Pons (tissue), 1 donor: ENCODE data around the gene NEXN.

ENCODE experiments used
- DNase-seq: peaks from one replicate; pipeline ENCODE4 v3.0.0-alpha.2; 2016; ENCODE audit warnings: low spot score

NEXN gene

DNA sequence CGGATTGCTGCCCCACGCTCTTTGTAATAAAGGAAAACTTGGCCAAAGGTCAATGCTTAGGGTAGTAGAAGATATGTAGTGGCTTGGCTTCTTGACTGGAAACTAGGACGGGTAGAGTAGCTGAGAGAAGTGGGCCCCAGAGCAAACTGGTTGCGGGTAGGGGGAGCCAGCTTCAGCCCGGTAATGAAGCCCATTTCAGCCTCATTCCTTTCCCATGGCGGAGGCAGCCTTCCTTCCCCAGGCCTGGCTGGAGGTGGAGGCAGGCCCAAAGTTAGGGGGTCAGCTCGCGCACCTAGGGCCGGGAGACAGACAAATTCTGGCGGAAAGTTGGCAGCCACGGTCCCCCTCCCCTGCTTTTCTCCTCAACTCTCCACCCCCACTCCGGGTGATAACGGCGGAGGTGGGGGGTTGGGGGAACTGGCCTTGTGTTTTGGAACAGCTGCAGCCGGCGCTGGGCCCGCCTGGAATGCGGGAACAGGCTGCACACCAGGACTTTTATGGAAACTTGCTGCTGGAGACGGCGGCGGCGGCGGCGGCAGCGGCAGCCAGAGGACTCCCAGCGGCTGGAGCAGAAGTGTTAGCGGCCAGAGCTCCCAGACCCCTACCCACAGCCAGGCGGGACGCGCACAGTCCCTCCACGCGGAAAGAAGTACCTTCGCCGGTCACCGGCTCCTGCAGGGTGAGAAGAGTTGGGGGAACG, at the start of gene NEXN:
Gene NEXN (plus strand): TSS at position 544 of the 700 bp plus-strand sequence. CDS start 27,483 bp downstream, outside the sequence.
- DNase-seq = no peak

DNA sequence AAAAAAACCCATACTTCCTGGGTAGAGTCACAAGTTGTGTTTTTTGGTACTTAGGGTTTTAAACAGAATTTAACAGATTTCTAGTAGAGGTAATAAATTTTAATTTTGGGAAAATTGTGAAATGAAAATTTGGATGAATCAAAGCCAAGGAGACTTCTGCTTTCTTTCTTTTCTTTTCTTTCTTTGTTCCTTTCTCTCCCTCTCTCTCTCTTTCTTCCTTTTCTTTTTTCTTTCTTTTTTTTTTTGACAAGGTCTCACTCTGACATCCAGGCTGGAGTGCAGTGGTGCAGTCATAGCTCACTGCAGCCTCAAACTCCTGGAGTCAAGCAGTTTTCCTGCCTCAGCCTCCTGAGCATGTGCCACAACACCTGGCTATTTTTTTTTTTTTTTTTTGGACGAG, 46.9 kb upstream of the NEXN start:
- DNase-seq = no peak

DNA sequence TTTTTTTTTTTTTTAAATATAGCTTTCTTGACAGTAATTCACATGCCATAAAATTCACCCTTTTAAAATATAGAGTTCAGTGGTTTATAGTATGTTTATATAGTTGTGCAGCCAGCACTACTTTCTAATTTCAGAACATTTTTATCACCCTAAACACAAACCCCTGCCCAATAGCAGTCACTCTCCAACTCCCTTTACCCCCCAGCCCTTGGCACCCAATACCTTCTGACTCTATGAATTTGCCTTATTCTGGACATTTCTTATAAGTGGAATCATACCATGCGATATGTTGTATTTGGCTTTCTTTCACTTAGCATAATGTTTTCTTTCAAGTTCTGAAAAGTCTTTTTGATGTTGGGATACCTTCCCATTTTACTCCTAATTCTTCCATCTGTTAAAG, 42.5 kb upstream of the NEXN start:
- DNase-seq = no peak

DNA sequence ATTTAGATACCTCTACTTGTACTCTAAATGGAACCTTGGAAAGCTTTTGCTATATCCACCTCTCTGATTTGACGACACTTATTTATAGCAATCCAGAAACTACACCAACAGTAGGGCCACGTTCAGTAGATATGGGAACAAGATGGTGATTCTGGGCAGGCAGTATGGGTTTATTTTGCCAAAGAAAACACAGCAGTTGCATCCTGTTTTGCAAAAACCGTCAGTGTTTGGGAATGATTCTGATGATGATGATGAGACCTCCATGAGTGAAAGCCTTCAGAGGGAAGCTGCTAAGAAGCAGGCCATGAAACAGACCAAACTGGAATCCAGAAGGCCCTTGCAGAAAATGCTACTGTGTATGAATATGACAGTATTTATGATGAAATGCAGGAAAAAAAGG, 41.5 kb upstream of the NEXN start:
- DNase-seq = no peak

DNA sequence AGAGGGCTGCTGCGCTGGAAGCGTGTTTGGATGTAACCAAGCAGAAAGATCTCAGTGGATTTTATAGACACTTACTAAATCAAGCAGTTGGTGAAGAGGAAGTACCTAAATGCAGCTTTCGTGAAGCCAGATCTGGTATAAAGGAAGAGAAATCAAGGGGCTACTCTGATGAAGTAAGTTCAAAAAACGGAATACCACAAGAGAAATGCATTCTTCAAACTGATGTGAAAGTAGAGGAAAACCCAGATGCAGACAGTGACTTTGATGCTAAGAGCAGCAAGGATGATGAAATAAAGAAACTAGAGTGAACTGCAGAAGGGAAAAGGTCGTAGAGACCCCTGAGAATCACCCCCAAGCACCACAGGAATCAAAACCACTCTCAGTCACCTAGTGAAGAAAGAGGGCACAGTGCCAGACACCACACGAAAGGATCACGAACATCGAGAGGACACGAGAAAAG, 40.8 kb upstream of the NEXN start:
- no peak for DNase-seq

DNA sequence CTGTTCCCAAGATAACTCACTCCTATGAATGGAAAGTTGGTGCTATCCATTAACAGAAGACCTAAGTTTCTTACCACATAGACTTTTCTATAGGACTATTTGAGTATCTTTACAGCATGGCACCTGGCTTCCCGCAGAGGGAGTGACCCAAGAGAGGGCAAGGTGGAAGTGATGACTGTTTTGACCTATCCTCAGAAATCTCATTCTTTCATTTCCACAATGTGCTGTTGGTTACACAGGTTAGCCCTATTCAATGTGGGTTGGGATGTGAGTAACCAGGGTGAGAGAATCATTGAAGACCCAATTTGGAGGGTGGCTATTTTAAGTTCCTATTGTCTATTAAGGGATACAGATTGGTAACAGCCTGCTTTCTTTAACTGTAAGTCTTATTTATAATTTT, 38.3 kb upstream of the NEXN start:
- DNase-seq = no peak

DNA sequence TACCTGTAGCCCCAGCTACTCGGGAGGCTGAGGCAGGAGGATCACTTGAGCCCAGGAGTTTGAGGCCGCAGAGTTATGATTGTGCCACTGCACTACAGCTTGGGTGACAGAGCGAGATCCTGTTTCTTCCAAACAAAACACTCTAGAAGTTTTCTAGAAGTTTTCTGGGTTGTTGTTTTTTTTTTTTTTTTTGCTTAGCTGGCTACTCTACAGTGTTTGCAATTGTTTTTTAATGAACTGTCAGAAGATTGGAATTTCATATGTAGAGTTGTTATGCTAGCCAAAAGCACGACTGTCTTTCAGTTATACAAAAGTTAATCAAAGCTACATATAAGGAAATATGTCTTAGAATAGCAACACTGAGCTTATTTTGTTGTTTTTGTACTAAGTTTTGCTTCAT, 30.9 kb upstream of the NEXN start:
- DNase-seq = no peak

DNA sequence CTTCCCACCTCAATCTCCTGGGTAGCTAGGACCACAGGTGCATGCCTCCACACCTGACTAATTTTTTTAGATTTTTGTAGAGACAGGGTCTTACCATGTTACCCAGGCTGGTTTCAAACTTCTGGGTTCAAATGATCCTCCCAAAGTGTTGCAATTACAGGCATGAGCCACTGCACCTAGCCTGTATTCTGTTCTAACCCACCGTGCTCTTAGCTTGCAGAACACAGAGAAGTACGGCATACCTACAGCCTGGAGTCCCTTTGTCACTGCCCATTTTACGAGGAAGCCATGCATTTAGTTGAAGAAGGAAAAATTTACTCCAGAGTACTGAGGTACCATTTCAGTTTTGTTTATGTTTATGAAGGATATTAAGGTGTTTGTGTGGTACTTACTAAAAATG, 29.7 kb upstream of the NEXN start:
- DNase-seq = no peak

DNA sequence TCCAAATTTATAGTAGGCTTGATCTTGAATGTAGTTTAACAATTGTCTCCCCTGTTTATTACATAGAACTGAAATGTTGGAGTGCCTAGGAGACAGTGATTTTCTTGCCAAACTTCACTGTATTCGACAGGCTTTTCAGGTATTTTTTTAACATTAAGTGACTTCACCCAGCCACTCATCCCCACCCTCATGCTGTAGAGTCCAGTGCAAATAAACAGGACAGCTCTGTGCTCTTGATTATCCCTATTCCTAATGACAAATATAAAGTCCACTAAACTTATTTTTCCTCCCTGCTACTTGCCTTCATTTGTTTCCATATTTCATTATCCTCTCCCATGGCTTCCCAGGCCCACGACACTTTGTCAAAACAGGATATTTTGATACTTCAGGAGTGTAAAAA, 29.2 kb upstream of the NEXN start:
- DNase-seq = no peak

DNA sequence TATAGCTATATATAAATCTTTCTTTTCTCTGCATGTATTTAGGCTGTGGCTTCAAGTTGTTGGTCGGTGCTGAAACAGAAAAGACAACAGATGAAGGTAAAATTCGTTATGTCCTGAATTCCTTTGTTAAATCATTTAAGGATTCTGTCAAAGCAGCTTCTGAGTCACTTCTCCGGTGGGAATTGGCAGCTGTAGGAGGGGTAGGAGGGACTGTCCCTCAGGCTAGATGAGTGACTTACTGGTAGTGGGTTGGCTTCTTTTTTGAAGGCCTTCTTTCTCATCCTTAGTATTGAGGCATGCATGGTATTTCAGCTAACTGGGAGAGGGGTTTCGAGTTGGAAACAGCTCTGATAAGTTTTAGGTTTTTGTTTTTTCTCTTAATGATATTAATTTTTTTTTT, 22.1 kb upstream of the NEXN start:
- DNase-seq = no peak

DNA sequence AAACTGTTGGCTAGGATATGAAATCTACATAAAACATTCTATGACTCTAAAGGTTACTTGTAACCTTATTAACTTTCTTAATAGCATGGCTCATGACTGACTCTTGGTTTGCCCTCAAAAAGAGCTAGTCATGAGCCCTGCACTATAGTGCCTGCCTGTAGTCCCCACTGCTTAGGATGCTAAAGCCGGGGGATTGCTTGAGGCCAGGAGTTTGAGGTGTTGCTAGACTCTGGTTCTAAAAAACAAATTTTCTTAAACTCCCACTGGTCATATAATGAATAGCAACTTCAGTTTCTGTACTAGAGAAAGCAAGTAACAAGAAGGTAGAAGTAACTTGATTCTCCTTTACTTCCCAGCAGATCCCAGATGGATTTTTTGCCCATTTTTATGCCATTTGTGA, 15.8 kb upstream of the NEXN start:
- no peak for DNase-seq

DNA sequence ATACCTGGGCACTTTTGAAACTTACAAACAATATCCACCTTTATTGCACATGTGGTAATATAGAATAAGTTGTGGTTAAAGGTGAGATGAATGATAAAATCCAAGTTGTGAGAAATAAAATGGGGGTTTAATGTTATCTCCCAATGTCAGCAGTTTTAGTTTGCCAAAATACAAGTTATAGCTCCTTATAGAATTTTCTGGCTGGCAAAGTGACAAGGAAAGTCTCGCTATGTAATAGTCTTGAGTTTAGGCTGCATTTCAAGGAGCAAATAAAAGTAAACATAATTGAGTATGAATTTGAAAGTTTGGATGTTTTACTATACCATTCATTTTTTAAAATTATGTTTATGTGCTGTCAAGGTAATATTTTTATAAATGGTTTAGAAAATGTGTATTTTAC, 15.0 kb upstream of the NEXN start:
- DNase-seq = no peak

DNA sequence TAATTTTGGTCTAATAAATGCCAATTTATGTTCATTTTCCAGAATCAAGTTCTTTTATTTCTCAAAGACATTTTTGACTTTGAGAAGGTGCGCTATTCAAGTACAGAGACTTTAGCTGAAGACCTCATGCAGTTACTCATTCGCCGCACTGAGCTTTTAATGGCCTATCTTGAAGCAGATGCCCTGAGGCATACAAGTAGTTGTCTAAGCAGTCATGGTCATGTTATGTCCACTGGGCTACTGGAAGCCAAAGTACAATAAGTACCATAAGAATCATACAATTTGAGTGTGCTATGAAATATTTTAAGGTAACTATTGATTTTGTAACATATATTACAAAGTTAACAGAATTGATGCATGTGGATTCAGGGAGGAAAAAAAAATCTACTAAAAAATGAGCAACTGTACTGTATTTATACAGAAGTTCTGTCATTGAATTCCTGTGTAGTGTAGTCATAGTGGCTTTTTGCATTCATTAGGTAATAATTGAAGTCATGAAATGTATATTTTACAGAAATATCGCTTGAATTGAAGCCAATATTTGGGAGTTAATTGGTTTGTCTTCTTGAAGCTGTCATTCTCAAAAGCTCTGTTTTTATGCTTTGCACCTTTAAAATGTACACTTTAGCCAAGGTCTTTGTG, 13.5 kb upstream of the NEXN start:
- DNase-seq = no peak

DNA sequence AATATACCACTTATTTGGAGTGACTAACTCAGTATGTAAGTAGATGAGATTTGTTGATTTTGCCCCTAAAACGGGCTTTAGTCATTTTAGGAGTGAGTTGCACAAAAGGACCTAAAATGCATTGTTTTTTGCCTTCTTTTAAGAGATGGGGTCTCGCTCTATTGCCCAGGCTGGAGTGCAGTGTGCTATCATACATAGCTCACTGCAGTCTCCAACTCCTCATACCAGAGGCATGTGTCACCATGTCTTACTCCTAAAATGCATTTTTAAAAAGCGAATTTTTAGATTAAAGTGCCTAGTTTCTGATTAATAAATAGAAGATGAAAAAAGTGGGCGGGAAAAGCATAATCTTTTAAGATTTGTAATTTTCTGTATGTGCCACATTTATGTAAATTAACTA, 11.5 kb upstream of the NEXN start:
- DNase-seq = no peak

DNA sequence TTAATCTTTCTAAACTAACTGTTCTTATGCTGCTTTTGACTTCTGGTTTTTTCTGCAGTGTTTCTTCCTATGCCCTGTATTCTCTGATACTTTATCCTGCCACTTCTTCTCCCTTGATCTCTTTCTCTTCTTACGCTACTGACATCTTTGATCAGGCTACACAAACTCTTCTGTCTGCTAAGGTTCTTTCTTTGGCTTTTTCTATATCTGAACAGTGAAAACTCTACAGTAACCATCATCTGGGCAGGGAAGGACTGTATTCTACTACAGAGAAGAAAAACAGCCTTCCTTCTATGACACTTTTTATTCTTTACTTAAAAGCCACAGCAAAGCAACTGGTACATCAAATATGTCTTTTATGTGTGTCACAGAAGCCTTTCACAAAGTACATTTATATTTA, 7.4 kb upstream of the NEXN start:
- no peak for DNase-seq

DNA sequence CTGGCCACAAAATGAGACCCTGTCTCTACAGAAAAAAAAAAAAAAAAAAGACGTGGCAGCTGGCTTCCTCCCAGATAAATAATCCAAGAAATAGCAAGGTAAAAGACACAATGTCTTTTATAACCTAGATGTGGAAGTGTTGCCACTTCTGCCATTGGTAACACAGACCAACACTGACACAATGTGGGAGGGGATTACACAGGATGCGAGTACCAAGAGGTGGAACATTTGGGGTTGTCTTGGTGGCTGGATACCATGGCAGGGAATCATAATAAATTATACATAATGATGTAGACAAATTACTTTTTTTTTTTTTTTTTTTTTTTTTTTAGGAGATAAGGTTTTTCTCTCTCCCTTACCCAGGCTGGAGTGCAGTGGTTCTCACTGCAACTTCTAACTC, 6.0 kb upstream of the NEXN start:
- DNase-seq = no peak

DNA sequence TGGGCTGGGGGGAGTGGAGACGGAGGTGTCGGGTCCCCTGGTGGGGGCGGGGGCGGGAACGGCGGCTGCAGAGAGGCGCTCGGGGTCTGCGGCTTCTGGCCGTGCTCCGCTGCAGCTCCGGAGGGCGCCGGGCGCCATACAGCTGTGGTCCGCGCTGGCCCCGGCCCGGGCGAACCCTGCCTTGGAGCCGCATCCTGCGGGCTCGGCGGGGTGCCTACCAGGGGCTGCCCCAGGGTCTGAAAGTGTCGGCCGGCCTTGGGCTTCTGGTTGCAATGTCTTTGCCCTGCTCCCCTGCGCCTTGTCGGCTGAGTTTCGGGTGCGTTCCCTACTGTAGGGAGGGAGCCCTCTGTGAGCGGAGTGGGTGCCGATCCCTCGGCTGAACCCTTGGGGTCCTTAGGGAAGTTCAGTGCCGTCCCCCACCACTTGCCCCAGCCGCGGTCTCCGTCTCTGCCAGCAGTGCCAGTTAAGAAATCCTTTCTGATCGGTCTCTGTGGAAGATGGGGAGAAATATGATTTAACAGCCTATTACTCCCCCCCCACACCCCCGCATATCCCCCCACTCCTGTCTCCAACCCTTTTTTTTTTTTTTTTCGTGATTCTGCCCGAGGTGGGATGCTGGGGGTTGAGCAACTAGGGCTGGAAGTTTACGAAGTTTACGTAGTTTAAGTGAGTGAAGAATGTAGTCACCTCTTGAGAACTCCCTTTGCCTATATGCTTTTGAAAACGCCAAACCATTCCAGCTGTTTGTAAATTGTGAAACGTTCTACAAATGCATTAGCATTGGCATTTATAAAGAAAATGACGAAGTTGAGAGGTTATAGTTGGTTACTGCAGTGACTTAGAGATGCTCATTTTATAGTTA, 588 bp downstream of the NEXN start:
- no peak for DNase-seq

DNA sequence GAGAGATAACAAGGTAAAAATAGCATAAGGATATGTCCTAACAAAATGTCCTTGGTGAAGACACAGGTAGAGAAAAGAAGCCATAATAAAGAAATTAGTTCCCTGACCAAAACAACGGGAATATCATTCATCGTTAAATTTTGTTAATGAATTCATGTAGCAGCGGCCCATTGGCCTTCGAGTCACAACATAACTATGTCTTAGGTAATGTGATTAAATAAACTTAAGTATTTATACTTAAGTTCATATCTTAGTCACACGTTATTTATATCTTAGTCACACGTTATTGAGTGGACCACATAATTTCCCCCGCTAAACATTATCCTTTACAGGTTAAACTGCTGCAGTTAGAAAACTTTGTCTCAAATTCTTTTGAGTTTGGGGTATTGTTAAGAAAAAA, 1.2 kb downstream of the NEXN start:
- DNase-seq = no peak

DNA sequence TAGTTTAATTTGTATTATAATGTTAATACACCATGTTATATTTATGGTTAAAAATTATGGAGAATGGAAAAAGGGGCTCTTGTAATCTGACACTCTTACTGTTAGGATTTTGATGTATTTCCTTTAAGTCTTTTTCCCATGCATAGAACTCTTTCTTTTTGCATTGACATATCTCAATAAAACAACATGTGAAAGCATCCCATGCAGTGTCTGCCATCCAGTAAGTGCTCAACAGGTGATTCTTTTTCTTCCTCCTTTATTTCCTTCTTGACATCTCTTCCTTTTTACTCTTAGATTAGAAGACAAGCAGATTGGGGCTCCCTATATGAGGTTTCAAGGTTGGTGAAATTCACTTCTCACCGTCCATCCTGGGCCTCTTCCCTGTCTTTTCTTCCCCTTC, 2.8 kb downstream of the NEXN start:
- no peak for DNase-seq

DNA sequence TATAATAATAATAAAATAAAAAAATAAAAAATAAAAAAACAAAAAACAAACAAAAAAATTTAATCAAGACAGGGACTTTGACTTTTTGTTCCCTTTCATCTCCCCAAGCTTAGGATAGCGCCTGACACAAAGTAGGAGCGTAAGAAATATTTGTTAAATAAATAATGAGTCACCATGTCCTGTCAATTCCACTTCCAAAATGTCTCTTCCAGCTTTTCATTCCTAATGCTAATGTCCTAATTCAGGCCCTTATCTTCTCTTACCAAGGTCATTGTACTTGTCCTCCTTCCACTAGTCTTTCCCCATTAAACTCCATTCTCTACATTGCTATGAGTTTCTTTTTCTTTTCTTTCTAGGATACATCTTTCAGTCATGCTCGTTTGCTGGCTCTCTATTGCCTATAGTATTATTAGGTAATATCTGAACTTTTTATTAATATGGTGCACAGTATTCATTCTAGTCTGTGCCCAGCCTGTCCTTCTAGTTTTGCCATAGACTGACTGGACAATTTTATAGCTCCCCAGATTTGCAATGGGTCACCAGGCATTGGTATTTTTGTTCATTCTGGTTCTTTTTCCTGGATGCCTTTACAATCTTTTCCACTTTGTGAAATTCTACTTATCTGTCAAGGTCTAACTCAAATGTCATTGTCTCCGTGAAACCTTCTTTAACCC, 11.4 kb downstream of the NEXN start:
- no peak for DNase-seq

DNA sequence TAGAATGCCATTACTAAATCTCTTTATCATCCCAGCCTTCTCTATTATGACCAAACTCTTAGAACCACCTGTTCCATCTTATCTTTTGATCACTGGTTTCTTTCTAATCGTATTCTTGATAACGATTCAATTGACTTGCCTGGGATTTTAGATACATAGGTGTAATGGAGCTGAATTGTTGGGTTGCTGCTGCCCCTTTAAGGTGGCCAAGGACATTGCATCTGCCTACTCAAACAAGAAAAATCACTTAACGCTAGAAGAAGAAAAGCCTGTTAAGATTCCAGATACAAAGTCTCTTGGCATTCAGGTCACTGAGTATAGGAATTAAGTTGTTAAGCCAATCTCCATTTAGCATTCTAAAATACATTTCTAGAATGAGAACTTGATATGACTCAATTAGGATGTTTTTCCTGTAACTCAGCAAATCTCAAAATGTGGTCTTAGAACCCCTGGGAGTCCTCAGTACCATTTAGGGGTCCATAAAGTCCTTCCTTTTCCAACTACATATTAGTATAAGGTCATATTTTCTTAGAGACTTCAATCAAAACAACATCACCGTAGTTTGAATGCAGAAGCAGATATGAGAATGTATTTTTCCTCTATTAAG, 12.4 kb downstream of the NEXN start:
- DNase-seq = peak; percentile 71

DNA sequence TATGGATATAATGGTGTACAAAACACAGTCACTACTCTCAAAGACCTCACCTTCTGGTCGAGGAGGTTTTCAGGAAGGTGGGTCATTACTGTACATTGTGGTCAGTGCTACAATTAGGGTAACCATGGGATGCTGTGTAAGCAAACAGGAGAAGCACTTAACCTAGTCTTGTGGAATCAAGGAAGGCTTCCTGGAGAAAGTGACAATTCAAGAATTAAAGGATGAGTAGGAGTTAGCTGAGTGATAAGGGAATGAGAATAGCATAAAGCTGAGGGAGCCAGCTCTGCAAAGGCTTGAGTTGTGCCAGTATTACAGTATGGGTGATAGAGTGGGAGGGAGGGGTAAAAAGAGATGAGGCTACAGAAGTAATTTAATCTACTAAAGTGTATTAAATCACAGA, 17.2 kb downstream of the NEXN start:
- no peak for DNase-seq
